ENCODE data around the gene KMT5C.
A peak's percentile ranks its signal among the peaks of the same experiment; 100 is the strongest.

KMT5C gene

DNA sequence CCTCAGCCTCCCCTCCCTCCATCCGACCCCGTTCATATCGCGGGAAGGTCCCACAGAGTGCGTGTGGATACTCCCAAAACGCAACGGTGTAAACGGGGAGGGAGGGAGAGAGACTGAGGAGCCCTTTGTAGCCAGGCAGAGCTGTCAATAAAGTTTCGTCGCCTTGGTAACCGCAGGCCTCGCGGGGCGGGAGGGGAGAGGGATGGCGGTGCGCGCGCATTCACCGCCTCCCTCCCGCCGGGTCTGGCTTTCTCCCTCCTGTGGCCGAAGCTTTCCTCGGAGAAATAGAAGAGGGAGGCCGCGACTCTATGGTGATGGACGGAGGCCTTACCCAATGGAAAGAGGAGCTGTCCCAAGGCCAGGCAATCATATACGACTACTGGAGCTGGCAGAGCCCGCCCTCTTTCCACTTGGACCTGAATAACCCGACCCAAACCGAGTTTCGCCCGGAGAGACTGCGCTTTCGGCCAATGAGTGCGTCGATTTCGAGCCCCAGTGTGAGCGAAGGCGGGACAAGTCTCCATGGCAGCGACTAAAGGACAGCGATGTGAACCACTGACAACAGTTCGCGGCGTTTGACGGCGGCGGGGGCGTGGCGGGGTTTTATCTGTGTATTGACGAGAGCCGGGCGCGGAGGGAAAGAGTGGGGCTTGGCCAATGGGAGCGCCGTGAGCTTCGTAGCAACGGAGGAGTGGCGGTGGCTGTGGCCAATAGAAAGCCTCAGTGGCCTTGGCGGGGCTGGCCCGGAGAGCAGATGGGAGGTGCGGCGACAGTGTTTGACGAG, at the start of gene KMT5C:
Gene KMT5C, plus strand, starts transcription at position 772 of the 784 bp plus-strand sequence. CDS start 2,061 bp downstream, outside the sequence.
- peak; percentile 100 for DNase-seq (ENCODE audit: low read depth in 2 of 2)

DNA sequence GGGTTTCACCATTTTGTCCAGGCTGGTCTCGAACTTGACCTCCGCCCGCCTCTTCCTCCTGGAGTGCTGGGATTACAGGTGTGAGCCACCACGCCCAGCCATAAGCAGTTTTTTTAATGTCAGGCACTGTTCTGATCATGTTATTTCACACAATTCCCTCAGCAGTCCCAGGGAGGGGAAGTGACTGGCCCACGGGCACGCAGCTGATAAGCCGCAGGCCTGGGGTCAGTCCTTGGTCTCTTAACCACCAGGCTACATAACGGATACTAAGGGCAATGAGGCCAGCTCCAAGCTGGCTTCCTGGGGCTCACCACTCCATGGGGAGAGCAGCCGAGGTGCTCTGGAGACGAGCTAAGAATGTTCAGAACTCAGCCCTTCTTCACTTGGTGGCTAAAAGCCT, 42.4 kb upstream of the KMT5C start:
- DNase-seq (ENCODE audit: low read depth in 2 of 2): no peak

DNA sequence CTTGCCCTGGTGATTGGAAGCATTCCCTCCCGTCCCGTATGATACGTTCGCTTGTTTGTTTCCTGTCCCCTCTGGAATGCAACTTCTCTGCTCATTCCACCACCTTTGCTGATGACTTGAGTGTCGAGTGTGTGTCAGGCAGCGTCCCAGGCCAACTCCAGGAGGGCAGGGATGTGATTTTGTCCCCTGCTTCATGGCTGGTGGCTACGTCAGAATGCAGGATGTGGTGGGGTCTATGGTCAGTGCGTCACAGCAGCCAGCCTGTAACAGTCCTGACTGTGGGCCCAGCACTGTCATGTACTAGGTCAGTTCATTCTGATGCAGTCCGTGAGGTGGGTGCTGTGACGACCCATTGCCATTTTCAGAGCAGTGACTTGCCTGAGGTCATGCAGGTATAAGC, 39.7 kb upstream of the KMT5C start:
- no peak for DNase-seq (ENCODE audit: low read depth in 2 of 2)

DNA sequence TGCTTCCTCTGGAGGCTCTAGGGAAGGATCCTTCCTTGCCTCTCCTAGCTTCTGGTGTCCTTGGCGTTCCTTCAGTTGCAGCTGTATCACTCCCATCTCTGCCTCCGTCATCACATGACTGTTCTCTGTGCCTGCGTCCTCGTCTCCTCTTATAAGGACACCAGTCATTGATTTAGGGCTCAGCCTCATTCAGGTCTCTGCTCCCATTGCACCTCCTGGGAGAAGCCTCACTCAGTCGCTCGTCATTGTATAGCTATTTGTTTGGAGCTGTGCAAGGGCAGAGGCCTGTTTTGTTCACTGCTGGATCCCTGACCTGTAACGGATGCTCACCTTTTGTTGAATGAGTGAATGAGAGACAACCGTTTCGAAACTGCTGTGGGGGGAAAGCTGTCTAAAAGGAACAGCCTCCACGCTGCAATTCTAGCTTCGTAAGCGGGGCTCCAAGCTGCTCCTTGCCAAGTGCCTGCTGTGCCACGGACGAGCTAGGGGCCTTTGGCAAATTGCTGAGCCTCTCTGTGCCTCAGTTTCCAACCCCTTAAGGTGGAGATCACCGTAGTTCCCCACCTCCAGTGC, 38.7 kb upstream of the KMT5C start:
- no peak for DNase-seq (ENCODE audit: low read depth in 2 of 2)

DNA sequence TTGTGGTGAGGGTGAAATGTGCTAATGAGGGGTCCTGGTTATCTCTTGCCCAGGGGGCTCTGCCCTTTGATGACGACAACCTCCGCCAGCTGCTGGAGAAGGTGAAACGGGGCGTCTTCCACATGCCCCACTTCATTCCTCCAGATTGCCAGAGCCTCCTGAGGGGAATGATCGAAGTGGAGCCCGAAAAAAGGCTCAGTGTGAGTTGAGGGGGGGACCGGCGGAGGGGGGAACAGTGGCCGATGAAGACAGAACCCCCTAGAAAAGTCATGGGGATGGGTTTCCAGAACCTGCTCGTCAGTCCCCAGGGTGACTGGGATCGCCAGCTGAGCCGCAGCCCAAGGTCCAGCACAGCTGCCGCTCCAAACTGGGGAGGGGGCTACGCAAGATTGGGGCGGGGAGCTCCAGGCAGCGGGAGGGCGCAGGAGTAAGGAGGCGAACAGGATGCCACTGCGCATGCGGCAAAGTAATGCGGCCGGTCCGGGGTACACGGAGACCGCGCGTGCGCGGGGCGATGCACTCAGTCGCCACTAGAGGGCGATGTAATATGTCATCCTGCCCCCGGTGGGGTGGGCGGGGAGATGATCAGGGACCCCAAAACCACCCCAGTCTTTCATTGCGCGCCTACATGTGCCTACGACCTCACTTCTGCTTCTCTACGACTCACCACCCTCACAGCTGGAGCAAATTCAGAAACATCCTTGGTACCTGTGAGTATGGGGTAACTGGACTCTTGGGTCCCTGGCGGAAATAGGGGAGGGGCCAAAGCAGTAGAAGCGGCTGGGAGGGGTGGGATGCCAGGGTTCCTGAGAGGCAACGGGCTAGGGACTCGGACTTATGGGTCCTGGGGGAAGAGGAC, 38.0 kb upstream of the KMT5C start:
- DNase-seq (ENCODE audit: low read depth in 2 of 2): peak; percentile 86 to 97

DNA sequence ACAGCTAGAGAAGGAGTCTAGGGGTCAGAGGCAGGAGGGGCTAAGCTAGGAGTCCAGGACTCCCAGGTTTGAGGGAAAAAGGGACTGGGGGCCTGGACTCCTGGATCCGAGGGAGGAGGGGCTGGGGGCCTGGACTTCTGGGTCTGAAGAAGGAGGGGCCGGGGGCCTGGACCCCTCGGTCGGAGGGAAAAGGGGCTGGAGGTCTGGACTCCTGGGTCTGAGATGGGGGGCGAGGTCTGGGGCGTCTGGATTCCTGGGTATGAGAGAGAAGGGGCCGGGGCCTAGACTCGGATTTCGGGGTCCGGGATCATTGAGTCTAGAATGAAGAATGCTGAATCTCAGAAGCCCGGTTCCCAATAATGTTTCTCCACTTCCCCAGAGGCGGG, 37.4 kb upstream of the KMT5C start:
- no peak for DNase-seq (ENCODE audit: low read depth in 2 of 2)

DNA sequence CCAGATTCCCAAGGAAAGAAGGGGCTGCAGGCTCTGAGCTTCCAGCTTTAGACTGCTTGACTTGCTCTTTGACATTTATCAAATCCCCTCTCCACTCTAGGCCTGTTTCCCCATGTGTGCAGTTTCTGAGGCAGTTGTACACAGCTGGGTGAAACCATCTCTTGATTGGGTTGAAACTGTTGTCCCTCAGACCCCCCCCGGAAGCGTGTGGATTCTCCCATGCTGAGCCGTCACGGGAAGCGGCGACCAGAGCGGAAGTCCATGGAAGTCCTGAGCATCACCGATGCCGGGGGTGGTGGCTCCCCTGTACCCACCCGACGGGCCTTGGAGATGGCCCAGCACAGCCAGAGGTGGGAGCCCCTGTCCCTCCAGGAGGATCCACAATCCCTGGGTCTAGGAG, 36.2 kb upstream of the KMT5C start:
- no peak for DNase-seq (ENCODE audit: low read depth in 2 of 2)

DNA sequence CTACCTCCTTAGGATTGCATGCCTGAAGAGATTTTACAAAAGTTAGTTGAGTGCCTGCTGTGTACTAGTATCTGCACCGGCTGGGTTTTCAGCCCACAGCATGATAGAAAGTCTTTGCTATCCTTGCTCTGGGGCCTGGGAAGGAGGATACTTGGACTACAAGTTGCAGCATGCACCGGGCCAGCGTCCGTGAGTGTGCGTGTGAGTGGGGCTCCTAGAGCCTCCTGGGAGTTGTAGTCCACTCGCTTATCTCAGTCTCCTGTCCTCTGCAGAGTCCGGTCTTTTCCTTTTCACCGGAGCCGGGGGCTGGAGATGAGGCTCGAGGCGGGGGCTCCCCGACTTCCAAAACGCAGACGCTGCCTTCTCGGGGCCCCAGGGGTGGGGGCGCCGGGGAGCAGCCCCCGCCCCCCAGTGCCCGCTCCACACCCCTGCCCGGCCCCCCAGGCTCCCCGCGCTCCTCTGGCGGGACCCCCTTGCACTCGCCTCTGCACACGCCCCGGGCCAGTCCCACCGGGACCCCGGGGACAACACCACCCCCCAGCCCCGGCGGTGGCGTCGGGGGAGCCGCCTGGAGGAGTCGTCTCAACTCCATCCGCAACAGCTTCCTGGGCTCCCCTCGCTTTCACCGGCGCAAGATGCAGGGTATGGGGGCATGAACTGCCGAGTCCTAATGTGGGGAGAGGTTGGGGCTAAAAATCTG, 35.2 kb upstream of the KMT5C start:
- DNase-seq (ENCODE audit: low read depth in 2 of 2): no peak

DNA sequence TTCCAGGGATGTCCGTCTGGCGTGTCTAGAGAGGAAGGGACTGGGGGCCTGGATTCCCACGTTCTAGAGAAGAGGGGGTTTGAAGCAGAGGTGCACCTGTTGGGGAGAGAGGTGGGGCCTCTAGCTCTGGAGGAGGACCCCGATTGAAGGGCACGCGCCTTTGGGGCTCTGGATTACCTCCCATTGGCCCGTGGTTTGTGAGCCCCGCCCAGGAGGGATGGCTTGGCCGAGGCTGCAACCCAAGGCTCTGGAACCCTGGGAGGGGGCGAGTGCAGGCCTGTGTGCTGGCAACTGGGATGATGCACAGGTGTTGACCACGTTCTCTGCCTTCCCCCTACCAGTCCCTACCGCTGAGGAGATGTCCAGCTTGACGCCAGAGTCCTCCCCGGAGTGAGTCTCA, 34.7 kb upstream of the KMT5C start:
- DNase-seq (ENCODE audit: low read depth in 2 of 2): no peak

DNA sequence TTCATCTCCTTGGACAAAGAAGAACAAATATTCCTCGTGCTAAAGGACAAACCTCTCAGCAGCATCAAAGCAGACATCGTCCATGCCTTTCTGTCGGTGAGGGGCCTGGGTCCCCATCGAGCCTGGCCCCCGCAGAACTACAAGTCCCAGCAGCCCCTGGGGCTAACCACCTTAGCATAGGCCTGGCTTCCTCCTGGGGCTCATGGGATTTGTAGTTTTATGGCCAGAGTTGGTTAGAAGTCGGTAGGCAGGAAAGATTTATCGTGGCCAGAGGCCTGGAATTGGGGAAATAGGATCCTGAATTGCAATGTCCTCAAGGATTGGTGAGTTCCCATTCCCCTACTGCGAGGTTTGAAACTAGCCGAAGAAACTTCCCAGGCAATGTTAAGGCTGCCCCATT, 34.2 kb upstream of the KMT5C start:
- DNase-seq (ENCODE audit: low read depth in 2 of 2): peak in 1 of 2 donors; percentile 26

DNA sequence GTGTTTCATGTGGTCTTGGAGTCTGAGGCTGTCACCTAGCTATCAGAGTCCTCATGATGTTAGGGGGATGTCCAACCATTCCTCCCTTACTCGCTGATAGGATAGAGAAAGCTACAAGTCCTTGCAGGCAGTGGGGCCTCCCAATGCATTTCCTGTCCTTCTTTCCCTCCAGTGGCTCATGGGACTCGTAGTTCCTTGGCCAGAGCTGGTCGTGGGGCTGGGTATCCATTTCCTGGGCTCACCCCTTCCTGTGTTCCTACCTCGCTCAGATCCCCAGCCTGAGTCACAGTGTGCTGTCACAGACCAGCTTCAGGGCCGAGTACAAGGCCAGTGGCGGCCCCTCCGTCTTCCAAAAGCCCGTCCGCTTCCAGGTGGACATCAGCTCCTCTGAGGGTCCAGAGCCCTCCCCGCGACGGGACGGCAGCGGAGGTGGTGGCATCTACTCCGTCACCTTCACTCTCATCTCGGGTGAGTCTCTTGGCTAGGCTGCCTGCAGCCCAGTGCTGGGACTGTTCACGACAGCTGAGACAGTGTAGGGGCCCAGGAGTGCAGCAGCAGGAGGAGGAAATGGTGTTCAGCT, 33.6 kb upstream of the KMT5C start:
- DNase-seq (ENCODE audit: low read depth in 2 of 2): no peak

DNA sequence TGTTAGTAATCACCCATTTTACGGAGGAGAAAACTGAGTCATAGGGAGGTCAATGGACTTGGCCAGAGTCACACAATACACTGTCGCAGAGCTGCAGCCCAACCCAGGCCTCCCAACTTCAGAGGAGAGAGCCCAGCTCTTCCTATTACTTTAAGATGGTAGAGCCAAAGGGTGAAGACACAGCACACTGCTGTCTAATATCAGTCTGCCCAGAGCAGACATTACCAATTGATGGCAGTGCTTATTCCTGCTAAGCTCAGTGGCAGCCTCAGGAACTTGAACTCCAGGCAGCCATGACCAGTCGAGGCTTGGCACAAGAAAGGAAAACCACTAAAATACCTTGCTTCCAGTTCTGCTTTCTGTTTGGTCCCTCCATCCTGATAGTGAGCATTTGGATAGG, 33.0 kb upstream of the KMT5C start:
- DNase-seq (ENCODE audit: low read depth in 2 of 2): no peak

DNA sequence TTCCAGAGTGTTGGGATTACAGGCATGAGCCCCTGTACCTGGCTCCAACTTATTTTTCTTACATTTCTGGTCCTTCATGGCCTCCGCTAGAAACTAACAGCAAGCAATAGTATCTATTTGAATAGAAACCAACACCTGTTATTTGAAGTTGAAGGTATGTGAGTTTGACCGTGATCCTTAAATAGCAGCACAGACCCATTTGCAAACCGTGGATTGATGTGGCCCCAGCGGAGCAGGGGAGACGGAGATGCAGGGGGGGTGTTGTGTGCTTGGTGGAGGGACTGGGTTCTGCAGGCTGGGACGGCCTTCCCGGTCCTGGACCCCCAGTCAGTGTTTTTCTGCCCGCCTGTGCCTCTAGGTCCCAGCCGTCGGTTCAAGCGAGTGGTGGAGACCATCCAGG, 31.4 kb upstream of the KMT5C start:
- no peak for DNase-seq (ENCODE audit: low read depth in 2 of 2)

DNA sequence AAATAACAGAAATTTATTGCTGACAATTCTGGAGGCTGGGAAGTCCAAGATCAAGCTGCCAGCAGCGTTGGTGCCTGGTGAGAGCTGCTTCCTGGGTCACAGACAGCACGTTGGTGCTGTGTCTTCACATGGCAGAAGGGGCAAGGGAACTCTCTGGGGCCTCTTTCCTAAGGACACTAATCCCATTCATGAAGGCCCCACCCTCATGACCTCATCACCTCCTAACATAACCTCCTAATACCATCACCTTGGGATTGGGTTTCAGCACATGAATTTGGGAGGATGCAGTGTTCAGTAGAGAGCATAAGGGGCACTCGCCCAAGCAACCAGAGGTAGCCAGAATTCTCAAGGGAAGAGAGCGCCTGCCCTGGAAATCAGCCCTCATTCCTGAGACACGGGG, 30.2 kb upstream of the KMT5C start:
- DNase-seq (ENCODE audit: low read depth in 2 of 2): no peak

DNA sequence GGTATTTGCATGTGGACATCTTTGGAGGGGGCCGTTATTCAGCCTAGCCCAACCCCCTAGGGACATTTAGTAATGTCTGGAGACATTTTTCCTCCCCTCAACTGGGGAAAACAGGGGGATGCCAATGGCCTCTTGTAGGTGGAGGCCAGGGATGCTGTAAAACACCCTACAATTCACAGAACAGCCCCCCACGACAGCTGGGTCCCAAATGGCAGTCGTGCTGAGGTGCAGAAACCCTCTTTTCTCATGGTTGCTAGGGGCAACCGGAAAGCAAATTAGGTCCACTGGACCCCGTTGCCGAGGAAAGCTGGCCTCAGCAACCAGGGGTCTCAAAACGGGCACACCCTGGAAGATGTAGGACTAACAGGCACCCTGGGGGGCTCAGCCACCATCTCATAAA, 29.2 kb upstream of the KMT5C start:
- no peak for DNase-seq (ENCODE audit: low read depth in 2 of 2)

DNA sequence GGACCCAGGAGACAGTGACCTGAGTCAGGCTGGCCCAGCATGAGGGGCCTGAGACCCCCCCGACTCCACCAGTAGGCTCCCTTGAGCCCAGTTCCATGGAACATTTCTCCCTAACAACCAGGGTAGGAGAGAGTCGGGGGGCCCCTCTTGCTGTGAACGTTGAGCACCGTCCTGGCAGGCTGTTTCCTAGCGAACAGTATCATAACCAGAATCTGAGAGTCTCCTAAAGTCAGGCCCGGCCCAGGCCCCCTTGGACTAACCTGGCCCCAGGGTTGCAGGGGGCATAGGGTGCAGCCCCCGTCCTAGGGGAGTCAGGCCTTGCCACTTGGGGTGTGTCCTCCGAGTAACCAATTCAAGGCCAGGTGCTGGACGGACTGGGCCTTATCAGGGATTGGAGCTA, 28.3 kb upstream of the KMT5C start:
- no peak for DNase-seq (ENCODE audit: low read depth in 2 of 2)

DNA sequence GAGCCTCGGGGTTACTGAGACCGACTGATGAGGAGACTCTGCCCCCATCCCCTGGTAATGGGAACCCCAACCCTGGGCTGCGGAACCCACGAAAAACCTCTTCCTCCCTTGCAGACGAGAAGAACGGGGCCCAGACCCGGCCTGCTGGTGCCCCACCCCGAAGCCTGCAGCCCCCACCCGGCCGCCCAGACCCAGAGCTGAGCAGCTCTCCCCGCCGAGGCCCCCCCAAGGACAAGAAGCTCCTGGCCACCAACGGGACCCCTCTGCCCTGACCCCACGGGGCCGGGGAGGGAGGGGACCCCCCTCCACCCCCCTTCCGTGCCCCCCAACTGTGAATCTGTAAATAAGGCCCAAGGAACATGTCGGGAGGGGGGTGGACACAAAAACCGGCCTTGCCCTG, 27.9 kb upstream of the KMT5C start:
- no peak for DNase-seq (ENCODE audit: low read depth in 2 of 2)

DNA sequence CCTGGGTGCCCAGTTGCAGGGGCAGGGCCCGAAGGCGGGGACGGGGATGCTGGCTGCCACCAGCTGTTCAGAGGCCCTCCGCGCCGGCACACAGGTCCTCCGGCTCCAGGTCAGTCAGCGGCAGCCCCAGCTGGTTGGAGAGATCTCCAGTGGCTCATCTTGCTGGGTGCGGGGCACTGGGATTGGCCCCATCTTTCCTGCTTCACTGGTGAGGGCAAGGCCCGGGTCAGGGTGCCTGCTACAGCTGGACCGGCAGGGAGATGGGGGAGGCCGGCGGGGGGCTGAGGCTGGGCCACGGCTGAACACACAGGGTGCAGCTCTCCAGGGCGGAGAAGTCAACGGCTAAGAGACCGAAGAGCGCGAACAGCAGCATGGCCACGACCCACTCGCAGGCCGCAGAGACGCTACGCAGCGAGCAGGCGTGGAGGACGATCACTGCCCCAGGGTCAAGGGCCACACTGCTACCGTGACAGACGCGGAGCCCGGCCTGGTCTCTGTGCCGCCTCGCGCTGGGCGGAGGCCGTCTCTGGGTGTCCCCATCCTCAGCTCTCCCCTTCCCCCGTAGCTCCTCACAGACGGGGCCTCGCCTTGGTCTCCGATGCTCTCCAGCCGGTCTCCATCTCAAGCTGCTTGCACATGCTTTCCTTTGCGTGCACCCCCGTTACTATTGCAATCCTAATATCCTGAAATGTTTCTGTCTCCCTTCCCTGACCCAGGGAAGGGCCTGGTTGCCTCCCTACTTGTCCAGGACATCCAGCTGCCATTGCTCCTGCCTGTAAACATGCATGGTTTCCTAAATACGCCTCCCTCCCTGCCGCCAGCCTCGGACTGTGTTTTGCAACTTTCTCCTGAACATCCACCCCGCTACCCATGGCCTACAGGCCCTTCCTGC, 26.8 kb upstream of the KMT5C start:
- DNase-seq (ENCODE audit: low read depth in 2 of 2): no peak

DNA sequence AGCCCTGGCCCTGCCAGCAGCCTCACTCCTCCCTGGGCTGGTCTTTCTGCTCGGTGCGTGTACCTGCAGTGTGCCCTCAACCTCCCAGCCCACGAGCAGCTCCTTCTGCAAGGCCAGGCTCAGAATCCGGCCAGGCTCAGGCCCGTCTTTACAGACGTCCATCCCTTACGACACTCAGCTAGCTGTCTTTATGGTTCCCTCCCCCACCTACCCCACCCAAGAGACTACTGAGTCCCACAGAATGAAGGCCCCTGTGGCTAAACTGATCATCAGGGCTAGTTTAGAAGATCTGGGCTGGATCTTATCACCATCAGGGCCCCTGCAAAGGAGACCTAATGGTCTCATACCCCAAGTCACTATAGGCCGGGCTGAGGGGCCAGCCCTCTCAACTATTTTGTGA, 25.3 kb upstream of the KMT5C start:
- no peak for DNase-seq (ENCODE audit: low read depth in 2 of 2)

DNA sequence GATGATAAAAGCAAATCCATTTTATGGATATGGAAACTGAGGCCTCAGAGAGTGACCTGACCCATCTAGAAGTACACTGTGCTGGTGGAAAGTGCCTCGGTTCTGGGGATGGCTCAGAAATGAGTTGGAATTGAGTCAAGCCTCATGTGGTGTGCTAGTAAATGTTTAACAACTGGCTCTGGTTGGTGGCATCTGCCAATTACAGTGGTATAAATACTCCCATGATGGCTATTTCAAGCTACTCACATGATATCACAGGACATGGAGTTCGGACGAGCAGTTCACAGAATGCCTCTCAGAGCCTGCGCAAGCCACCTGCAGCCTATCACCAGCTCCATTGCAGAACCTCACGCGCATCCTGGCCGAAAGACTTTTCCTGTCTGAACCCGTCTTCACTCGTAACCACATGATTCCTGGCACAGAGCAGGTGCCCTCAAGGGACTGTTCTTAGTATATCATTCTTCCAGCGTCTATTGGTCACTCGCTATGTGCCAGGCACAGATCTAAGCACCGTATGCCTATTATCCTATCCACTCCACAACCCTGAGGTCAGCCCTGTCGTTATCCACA, 23.6 kb upstream of the KMT5C start:
- DNase-seq (ENCODE audit: low read depth in 2 of 2): no peak
